DND-41 (cell line): ENCODE data around the gene SMARCD1.

Source experiments
- ATAC-seq: fragments of 200-7000 bp; cut with Tn5 transposase; 3 replicates; pipeline ENCODE4 v1.9.1; 2021; ENCODE audit warnings: low read depth; ENCODE audit not compliant: insufficient read depth
- DNase-seq: peaks from one replicate; pipeline ENCODE4 v3.0.0-alpha.2; 2020
- H2AFZ ChIP-seq: 2 replicates; pipeline ENCODE4 v1.6.0; 2012; ENCODE audit warnings: low read depth, low read length
- H3K27ac ChIP-seq: 2 replicates; pipeline ENCODE4 v1.5.1; 2012; ENCODE audit warnings: low read length, inconsistent platforms
- H3K27me3 ChIP-seq: fragments of 200-600 bp; sonication (generic); 2 replicates; pipeline ENCODE4 v1.6.0; 2012; ENCODE audit warnings: low read length, mild to moderate bottlenecking, inconsistent platforms; ENCODE audit not compliant: insufficient read depth, poor library complexity
- H3K36me3 ChIP-seq: 2 replicates; pipeline ENCODE4 v1.5.1; 2012; ENCODE audit warnings: low read length, inconsistent platforms; ENCODE audit not compliant: insufficient read depth
- H3K4me1 ChIP-seq: 2 replicates; pipeline ENCODE4 v1.5.1; 2012; ENCODE audit warnings: mild to moderate bottlenecking, low read length; ENCODE audit not compliant: insufficient read depth
- H3K4me2 ChIP-seq: 2 replicates; pipeline ENCODE4 v1.6.0; 2012; ENCODE audit warnings: mild to moderate bottlenecking, moderate library complexity, low read length, inconsistent platforms; ENCODE audit not compliant: insufficient read depth
- H3K4me3 ChIP-seq, 2 experiments: fragments of 200-600 bp in 1 of 2; shearing (Covaris generic) in 1 of 2; 2 replicates each; pipeline ENCODE4 v1.5.1; 2012 to 2016; ENCODE audit warnings: inconsistent platforms in 2 of 2, low read length in 2 of 2, mild to moderate bottlenecking in 2 of 2, low read depth in 1 of 2, moderate library complexity in 1 of 2
- H3K79me2 ChIP-seq: 2 replicates; pipeline ENCODE4 v1.6.0; 2012; ENCODE audit warnings: low read length, inconsistent platforms; ENCODE audit not compliant: insufficient read depth
- H3K9ac ChIP-seq: 2 replicates; pipeline ENCODE4 v1.6.0; 2012; ENCODE audit warnings: low read depth, mild to moderate bottlenecking, inconsistent platforms, low read length, moderate library complexity
- H3K9me3 ChIP-seq: 2 replicates; pipeline ENCODE4 v1.5.1; 2012; ENCODE audit warnings: low read length, moderate library complexity, mild to moderate bottlenecking, inconsistent platforms; ENCODE audit not compliant: insufficient read depth, severe bottlenecking
- H4K20me1 ChIP-seq: 2 replicates; pipeline ENCODE4 v1.6.0; 2012; ENCODE audit warnings: low read length; ENCODE audit not compliant: insufficient read depth
- CTCF ChIP-seq: IDR thresholded peaks from 2 replicates; pipeline ENCODE4 v1.5.1; 2012; ENCODE audit warnings: borderline replicate concordance, low read length, moderate library complexity, mild to moderate bottlenecking; ENCODE audit not compliant: poor library complexity, severe bottlenecking; ENCODE audit errors: extremely low read depth
- EZH2 ChIP-seq: IDR thresholded peaks from 3 replicates; pipeline ENCODE4 v1.6.1; 2012; ENCODE audit warnings: borderline replicate concordance, low read depth, mild to moderate bottlenecking, moderate library complexity, low read length, inconsistent platforms; ENCODE audit not compliant: severe bottlenecking

The SMARCD1 gene

GRCh38 chr12:50149311-50149710, 64.2 kb downstream of the SMARCD1 start:
- no peak overlapping the region for H3K4me3 ChIP-seq
- H3K36me3 ChIP-seq, result peaks cover 4% of the 10 kb centered on the region
- H3K27me3 ChIP-seq, result no peaks in the 10 kb centered on the region
- H3K79me2 ChIP-seq, result peaks cover 62% of the 10 kb centered on the region
- DNase-seq (no peak), ATAC-seq (no peak)
- H3K9me3 ChIP-seq, result no peaks in the 10 kb centered on the region
- no peak overlapping the region for H3K4me2 ChIP-seq
- H3K9ac ChIP-seq, result no peak overlapping the region
- H3K4me1 ChIP-seq, result no peaks in the 10 kb centered on the region
- TF ChIP-seq EZH2, result no peak
- no peak for TF ChIP-seq CTCF
- H2AFZ ChIP-seq, result no peak overlapping the region
- H3K27ac ChIP-seq, result no peak overlapping the region
- peaks cover 11% of the 10 kb centered on the region; the same call in 1 of the 2 replicates for H4K20me1 ChIP-seq
